ENCODE data around the gene BTBD17.

GRCh38 chr17:74318391-74318790 is 43.3 kb downstream of the BTBD17 start:
- TF ChIP-seq CTCF (IDR thresholded peaks at IDR 0.05) (no peak), POLR2A (IDR thresholded peaks at IDR 0.05) (no peak), EP300 (IDR thresholded peaks at IDR 0.05) (no peak)
